HepG2 (cell line): ENCODE data around the gene HMX1.

Experiments used
- CTCF ChIP-seq: sonication (generic); formaldehyde crosslinking; IDR thresholded peaks from 2 replicates; pipeline ENCODE4 v1.5.0; 2020; ENCODE audit warnings: mild to moderate bottlenecking, missing genetic modification reagents, moderate library complexity
- ETV6 ChIP-seq: sonication (generic); formaldehyde crosslinking; conservative IDR thresholded peaks from 2 replicates; pipeline ENCODE4 v1.4.0; 2020; ENCODE audit warnings: missing genetic modification reagents
- HDAC2 ChIP-seq: sonication (generic); formaldehyde crosslinking; IDR thresholded peaks from 2 replicates; pipeline ENCODE4 v1.4.0; 2020; ENCODE audit warnings: missing genetic modification reagents
- MAFK ChIP-seq, 2 experiments: IDR thresholded peaks in 1 of 2; conservative IDR thresholded peaks in 1 of 2; 2 replicates each; pipeline ENCODE4 v1.6.1; 2011; ENCODE audit warnings: improper control_type of control experiment in 2 of 2, low read length in 2 of 2
- NFYB ChIP-seq: sonication (generic); formaldehyde crosslinking; IDR thresholded peaks from 2 replicates; pipeline ENCODE4 v1.4.0; 2020; ENCODE audit warnings: missing genetic modification reagents
- POLR2AphosphoS5 ChIP-seq: IDR thresholded peaks from 2 replicates; pipeline ENCODE4 v1.6.1; 2012; ENCODE audit warnings: low read depth, low read length
- SMARCC2 ChIP-seq: fragments of 450-650 bp; IDR thresholded peaks from 2 replicates; pipeline ENCODE4 v1.6.1; 2017; ENCODE audit warnings: antibody characterized with exemption, mild to moderate bottlenecking
- TAF15 ChIP-seq: fragments of 200-400 bp; formaldehyde crosslinking; IDR thresholded peaks from one replicate; pipeline ENCODE4 v1.6.1; 2018; ENCODE audit warnings: mild to moderate bottlenecking, low read depth, low read length; ENCODE audit not compliant: poor library complexity, severe bottlenecking
- ZFP62 ChIP-seq: sonication (generic); formaldehyde crosslinking; IDR thresholded peaks from 2 replicates; pipeline ENCODE4 v1.4.0; 2020; ENCODE audit warnings: missing genetic modification reagents

DNA sequence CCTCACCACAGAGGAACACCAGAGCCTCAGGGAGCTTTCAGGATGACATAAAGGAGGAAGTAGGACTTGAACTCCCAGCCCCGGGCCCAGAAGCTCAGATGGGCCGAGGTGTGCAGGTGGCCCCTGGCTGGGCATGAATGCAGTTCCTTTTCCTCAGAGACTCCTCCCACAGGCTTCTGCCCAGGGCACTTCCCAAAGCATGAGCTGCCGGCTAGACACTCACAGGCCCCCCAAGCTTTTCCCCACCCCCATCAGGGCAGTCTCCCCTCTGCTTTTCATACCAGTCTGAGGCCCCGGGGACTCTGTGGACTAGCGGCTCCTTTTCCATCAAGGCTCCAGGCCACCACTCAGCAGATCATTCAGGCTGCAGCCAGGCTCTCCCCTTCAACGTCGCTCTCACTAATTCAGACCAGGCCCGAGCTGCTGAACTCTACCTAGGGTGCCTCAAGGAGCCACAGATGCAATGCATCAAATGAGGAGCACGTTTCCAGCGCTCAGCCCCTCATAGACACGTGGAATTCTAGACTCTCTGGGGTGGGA lies 36.9 kb downstream of the HMX1 start:
- TF ChIP-seq POLR2AphosphoS5 (no peak), SMARCC2 (no peak), TAF15 (no peak), NFYB (CRISPR knock-in tag) (no peak), ZFP62 (no peak), ETV6 (CRISPR knock-in tag) (no peak), CTCF (CRISPR knock-in tag) (no peak), HDAC2 (CRISPR knock-in tag) (no peak), MAFK (conservative IDR thresholded peaks at IDR 0.05 in 1 of 2, IDR thresholded peaks at IDR 0.05 in 1 of 2; ENCODE audit: low read length in 2 of 2) (no peak)
